C4-2B (cell line): ENCODE measurements around the gene IPO9.

Experiments
- ZFX ChIP-seq: fragments of 450-650 bp; IDR thresholded peaks from 2 replicates; pipeline ENCODE4 v1.6.1; 2017
- TF ChIP-seq, protein P1 (sequence below): fragments of 450-650 bp; conservative IDR thresholded peaks from 2 replicates; pipeline ENCODE4 v1.5.1; 2017; ENCODE audit warnings: mild to moderate bottlenecking

DNA sequence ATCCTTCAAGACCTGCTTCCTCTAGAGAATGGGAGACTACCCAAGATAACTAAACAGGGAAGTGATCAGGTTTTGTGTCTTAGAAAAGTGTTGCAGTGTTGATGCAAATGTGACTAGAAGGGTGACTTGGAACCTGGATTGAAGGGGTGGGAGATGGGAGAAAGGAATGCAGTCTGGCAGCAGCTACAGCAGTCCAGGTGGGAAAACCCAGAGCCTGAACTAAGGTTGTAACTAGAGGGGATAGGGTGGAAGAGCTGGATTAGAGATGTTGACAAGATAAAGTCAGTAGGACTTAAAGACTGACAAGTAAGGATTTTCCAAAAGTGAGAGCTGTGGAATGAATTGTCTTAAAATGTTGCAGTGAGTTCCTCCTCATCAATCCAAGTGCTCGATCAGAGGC lies 52.7 kb downstream of the IPO9 start:
- TF ChIP-seq, protein P1, sequence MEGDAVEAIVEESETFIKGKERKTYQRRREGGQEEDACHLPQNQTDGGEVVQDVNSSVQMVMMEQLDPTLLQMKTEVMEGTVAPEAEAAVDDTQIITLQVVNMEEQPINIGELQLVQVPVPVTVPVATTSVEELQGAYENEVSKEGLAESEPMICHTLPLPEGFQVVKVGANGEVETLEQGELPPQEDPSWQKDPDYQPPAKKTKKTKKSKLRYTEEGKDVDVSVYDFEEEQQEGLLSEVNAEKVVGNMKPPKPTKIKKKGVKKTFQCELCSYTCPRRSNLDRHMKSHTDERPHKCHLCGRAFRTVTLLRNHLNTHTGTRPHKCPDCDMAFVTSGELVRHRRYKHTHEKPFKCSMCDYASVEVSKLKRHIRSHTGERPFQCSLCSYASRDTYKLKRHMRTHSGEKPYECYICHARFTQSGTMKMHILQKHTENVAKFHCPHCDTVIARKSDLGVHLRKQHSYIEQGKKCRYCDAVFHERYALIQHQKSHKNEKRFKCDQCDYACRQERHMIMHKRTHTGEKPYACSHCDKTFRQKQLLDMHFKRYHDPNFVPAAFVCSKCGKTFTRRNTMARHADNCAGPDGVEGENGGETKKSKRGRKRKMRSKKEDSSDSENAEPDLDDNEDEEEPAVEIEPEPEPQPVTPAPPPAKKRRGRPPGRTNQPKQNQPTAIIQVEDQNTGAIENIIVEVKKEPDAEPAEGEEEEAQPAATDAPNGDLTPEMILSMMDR = no peak
- no peak for TF ChIP-seq ZFX
